Stomach (tissue), 9 donors: ENCODE measurements around the gene ZNF576. TPM values are rescaled to one million over a fixed set of nuclear protein-coding genes. Genes with fewer than 3 reads are reported as not detected.
"Not testable (repeated sequence)": the region's sequence is repeated elsewhere in the genome, so short reads cannot be mapped to it uniquely, and the experiment has no call there.

ENCODE experiments used
- DNase-seq, 2 donors: peaks; one replicate each; pipeline versions ENCODE4 v3.0.0 to v3.0.0-alpha.2; 2013 to 2019
- H3K27ac ChIP-seq, 5 donors: fragments of 200-600 bp in 4 of 5; sonication (generic) in 4 of 5; one replicate each; pipeline ENCODE4 v1.5.1; 2013 to 2019; ENCODE audit warnings: mild to moderate bottlenecking in 1 of 5, moderate library complexity in 1 of 5
- H3K27me3 ChIP-seq, 3 donors: fragments of 200-600 bp; sonication (generic); one replicate each; pipeline ENCODE4 v1.5.1; 2017 to 2019; ENCODE audit warnings: mixed run types in 1 of 3
- H3K36me3 ChIP-seq, 4 donors: fragments of 200-600 bp; sonication (generic); 1 replicate in 3 of 4; 2 replicates in 1 of 4; pipeline ENCODE4 v1.5.1; 2016 to 2019
- H3K4me1 ChIP-seq, 4 donors: fragments of 200-600 bp; sonication (generic); one replicate each; pipeline ENCODE4 v1.5.1; 2016 to 2019
- H3K4me3 ChIP-seq, 4 donors: fragments of 200-600 bp; sonication (generic) in 3 of 4; one replicate each; pipeline ENCODE4 v1.5.1; 2016 to 2019; ENCODE audit warnings: mild to moderate bottlenecking in 1 of 4
- H3K9me3 ChIP-seq, 4 donors: fragments of 200-600 bp; sonication (generic); one replicate each; pipeline ENCODE4 v1.5.1; 2016 to 2019
- EP300 ChIP-seq: sonication (generic); formaldehyde crosslinking; IDR thresholded peaks from one replicate; pipeline ENCODE4 v1.6.1; 2017; ENCODE audit warnings: antibody characterized with exemption
- POLR2A ChIP-seq, 4 donors: fragments of 450-650 bp; IDR thresholded peaks; one replicate each; pipeline ENCODE4 v1.6.1; 2016; ENCODE audit warnings: antibody characterized with exemption in 4 of 4, control low read depth in 2 of 4, mild to moderate bottlenecking in 1 of 4, moderate library complexity in 1 of 4
- POLR2AphosphoS5 ChIP-seq, 3 donors: sonication (generic); formaldehyde crosslinking; IDR thresholded peaks; one replicate each; pipeline ENCODE4 v1.6.1; 2016; ENCODE audit warnings: antibody characterized with exemption in 3 of 3
- WGBS, 5 donors: extraction: QIAGEN DNeasy Blood & Tissue Kit in 3 of 5; methylation state at CpG; one replicate each; pipeline versions ENCODE4 v1.1.5 to v1.1.7; 2013 to 2018; 5-methylcytosine and 5-hydroxymethylcytosine counted together
- intact Hi-C: fragments of 100-400 bp; cut with DNase I; formaldehyde crosslinking; loops from one replicate; pipeline ENCODE4 v1.15.1; 2023; ENCODE audit warnings: low total_unique reads
- polyA plus RNA-seq, 3 donors: library from polyadenylated mRNA; stranded (reverse); fragments of 200-250 nt; gene quantifications; one replicate each; pipeline ENCODE4 v1.2.3, GENCODE V29; 2013
- total RNA-seq, 5 donors: library from RNA; depleted of rRNA; stranded (reverse); fragments of >200 nt; gene quantifications; one replicate each; pipeline versions ENCODE4 v1.1.0 to v1.2.3, GENCODE V29; 2014 to 2016
- TF ChIP-seq, protein P1 (sequence below), 7 experiments: fragments of 450-650 bp in 4 of 7; fragments of 200-600 bp in 3 of 7; sonication (generic) in 3 of 7; IDR thresholded peaks; one replicate each; pipeline ENCODE4 v1.5.1; 2016 to 2019; ENCODE audit warnings: antibody characterized with exemption in 7 of 7, control low read depth in 2 of 7, mild to moderate bottlenecking in 1 of 7
- donor health status: healthy with polysubstance abuse.
- donor health status: Bipolar disorder and iron deficiency.
- donor health status: healthy.

The ZNF576 gene
- total and polyA plus RNA-seq, 8 donors, result 4.2 to 21.6 (median 15.6) TPM; not detected in 1

DNA sequence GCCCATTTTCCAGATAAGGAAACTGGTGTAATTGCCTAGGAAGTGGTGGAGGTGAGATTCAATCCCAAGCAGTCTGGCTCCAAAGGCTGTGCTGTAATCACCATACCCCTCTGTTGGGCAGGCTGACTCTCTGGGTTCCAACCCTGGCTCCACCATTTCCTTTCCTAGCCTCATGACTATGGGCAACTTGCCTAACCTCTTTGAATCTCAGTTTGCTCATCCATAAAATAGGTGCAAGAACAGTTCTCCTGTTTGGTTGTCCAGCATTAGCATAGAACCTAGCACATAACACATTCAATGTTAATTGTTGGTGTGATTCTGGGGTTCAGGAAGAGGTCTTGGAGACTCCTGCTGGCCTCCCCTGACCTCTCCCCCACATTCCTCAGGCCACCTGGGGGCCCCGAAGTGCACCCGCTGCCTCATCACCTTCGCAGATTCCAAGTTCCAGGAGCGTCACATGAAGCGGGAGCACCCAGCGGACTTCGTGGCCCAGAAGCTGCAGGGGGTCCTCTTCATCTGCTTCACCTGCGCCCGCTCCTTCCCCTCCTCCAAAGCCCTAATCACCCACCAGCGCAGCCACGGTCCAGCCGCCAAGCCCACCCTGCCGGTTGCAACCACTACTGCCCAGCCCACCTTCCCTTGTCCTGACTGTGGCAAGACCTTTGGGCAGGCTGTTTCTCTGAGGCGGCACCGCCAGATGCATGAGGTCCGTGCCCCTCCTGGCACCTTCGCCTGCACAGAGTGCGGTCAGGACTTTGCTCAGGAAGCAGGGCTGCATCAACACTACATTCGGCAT is 2.2 kb downstream of the ZNF576 start:
- no peaks in the 10 kb centered on the region for H3K27me3 ChIP-seq
- intact Hi-C loops, result no loop called here
- 93 to 95% (median 93%) methylated on average over 17 to 19 of the region's 19 CpGs for WGBS, 5 donors
- TF ChIP-seq, protein P1, sequence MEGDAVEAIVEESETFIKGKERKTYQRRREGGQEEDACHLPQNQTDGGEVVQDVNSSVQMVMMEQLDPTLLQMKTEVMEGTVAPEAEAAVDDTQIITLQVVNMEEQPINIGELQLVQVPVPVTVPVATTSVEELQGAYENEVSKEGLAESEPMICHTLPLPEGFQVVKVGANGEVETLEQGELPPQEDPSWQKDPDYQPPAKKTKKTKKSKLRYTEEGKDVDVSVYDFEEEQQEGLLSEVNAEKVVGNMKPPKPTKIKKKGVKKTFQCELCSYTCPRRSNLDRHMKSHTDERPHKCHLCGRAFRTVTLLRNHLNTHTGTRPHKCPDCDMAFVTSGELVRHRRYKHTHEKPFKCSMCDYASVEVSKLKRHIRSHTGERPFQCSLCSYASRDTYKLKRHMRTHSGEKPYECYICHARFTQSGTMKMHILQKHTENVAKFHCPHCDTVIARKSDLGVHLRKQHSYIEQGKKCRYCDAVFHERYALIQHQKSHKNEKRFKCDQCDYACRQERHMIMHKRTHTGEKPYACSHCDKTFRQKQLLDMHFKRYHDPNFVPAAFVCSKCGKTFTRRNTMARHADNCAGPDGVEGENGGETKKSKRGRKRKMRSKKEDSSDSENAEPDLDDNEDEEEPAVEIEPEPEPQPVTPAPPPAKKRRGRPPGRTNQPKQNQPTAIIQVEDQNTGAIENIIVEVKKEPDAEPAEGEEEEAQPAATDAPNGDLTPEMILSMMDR (IDR thresholded peaks at IDR 0.05), result no peak
- TF ChIP-seq POLR2AphosphoS5 (IDR thresholded peaks at IDR 0.05), result no peak
- TF ChIP-seq EP300, result no peak
- no peak for TF ChIP-seq POLR2A (IDR thresholded peaks at IDR 0.05)
- DNase-seq, result no peak
- H3K4me3 ChIP-seq, result no peak overlapping the region
- no peak overlapping the region for H3K27ac ChIP-seq
- peaks cover 30 to 48% (median 43%) of the 10 kb centered on the region in 4 donors for H3K4me1 ChIP-seq
- H3K36me3 ChIP-seq, result peaks cover 17 to 56% (median 54%) of the 10 kb centered on the region in 4 donors
- no peaks in the 10 kb centered on the region for H3K9me3 ChIP-seq

DNA sequence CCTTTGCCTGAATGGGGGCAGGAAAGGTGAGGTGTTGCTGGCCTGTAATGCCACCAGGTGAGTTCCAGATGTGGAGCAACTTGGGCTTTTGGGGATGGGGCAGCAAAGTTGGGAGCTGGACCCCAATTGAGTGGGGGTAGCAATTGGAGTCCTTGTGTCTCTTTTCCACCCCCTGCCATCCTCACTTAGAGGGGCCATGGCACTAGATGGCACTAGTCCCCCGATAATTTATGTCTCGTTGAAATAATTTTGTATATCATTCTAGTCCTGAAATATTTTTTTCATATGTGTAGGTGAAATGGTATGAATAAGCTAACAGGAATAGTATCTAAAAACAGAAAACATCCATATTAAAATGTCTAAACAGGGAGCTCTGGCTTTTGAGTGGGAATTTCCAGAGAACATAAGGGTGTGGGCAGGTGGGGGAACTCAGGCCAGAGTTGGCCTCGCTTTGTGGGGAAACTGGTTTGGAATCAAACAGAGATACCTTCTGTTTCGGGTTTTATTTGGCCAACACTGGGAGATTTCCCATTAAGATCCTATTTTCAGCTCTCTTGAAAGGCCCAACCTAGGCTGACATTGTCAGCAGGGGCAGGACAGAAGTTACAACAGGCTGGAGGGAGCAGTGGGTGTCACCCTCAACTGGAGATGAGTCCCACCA is 3.4 kb downstream of the ZNF576 start:
- intact Hi-C loops, result no loop called here
- peaks cover 13 to 56% (median 50%) of the 10 kb centered on the region in 4 donors for H3K36me3 ChIP-seq
- no peaks in the 10 kb centered on the region for H3K27me3 ChIP-seq
- no peak overlapping the region for H3K4me3 ChIP-seq
- peaks cover 19 to 37% (median 32%) of the 10 kb centered on the region in 4 donors for H3K4me1 ChIP-seq
- DNase-seq, result no peak
- no peaks in the 10 kb centered on the region for H3K9me3 ChIP-seq
- 54 to 80% (median 61%) methylated on average over 4 of the region's 4 CpGs for WGBS, 5 donors
- TF ChIP-seq EP300, result no peak
- TF ChIP-seq, protein P1 (IDR thresholded peaks at IDR 0.05), result no peak
- no peak for TF ChIP-seq POLR2AphosphoS5 (IDR thresholded peaks at IDR 0.05)
- TF ChIP-seq POLR2A (IDR thresholded peaks at IDR 0.05), result no peak
- no peak overlapping the region for H3K27ac ChIP-seq

DNA sequence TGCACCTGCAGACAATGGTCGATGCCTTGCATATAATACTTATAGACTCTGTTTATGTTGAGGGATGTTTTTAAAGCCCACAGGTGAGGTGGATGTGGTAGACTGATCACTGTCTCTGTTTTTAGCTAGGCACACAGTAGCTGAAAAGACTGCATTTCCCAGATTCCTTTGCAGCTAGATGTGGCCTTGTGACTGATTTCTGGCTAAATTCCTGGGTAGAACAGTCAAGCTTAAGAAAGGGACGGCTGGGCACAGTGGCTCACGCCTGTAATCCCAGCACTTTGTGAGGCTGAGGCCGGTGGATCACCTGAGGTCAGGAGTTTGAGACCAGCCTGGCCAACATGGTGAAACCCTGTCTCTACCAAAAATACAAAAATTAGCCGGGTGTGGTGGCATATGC is 3.9 kb downstream of the ZNF576 start:
- 64 to 71% (median 69%) methylated on average over 3 to 5 of the region's 5 CpGs for WGBS, 5 donors
- intact Hi-C loops, H3K27me3 ChIP-seq, H3K9me3 ChIP-seq, DNase-seq, H3K4me3 ChIP-seq, H3K27ac ChIP-seq: not testable (repeated sequence)
- Histone ChIP-seq H3K36me3 (peaks cover 13 to 56% (median 50%) of the 10 kb centered on the region in 4 donors), H3K4me1 (peaks cover 16 to 31% (median 27%) of the 10 kb centered on the region in 4 donors)

DNA sequence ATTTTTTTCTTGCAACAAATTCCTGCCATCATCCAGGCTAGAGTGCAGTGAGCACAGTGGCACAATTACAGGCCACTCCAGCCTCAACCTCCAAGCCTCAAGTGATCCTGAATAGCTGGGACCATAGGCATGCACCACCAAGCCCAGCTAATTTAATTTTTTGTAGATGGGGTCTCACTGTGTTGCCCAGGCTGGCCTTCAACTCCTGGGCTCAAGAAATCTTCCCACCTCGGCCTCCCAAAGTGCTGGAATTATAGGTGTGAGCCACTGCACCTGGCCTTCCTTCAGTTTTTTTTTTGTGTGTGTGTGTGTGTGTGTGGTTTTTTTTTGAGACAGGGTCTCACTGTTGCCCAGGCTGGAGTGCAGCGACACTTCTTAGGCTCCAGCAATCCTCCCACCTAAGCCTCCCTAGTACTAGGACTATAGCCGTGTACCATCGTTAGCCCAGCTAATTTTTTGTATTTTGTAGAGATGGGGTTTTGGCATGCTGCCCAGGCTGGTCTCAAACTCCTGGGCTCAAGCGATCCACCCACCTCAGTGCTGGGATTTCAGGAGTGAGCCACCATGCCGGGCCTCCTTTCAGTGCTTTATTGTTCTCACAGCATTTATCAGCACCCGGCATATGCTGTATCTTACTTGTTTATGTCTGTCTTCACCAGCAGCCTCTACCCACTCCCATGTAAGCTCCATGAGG is 9.6 kb downstream of the ZNF576 start:
- Histone ChIP-seq H3K36me3 (peaks cover 10 to 55% (median 45%) of the 10 kb centered on the region in 4 donors), H3K4me3 (no peak overlapping the region), H3K27me3 (no peaks in the 10 kb centered on the region), H3K9me3 (no peaks in the 10 kb centered on the region), H3K4me1 (peaks cover 0 to 5% (median 0%) of the 10 kb centered on the region in 4 donors), H3K27ac (no peak overlapping the region)
- TF ChIP-seq, protein P1 (IDR thresholded peaks at IDR 0.05), result no peak
- no peak for TF ChIP-seq POLR2A (IDR thresholded peaks at IDR 0.05)
- no peak for TF ChIP-seq EP300
- TF ChIP-seq POLR2AphosphoS5 (IDR thresholded peaks at IDR 0.05), result no peak
- no peak for DNase-seq
- intact Hi-C loops, result no loop called here
- 69 to 82% (median 73%) methylated on average over 7 of the region's 7 CpGs for WGBS, 5 donors
